Choroid plexus epithelial cell (primary cell): ENCODE measurements around the gene ARMH3.
A peak's percentile ranks its signal among the peaks of the same experiment; 100 is the strongest.

Experiments used
- DNase-seq: peaks from one replicate; pipeline ENCODE4 v3.0.0-alpha.2; 2010; ENCODE audit warnings: low read depth
- H3K4me3 ChIP-seq: 2 replicates; pipeline ENCODE4 v1.5.1; 2011; ENCODE audit warnings: low read depth, mild to moderate bottlenecking, control low read depth, low read length, moderate library complexity
- TF ChIP-seq, protein P1 (sequence below): conservative IDR thresholded peaks from 2 replicates; pipeline ENCODE4 v1.5.1; 2011; ENCODE audit warnings: low read depth, mild to moderate bottlenecking, control low read depth, inconsistent platforms, low read length, moderate library complexity

Gene ARMH3

DNA sequence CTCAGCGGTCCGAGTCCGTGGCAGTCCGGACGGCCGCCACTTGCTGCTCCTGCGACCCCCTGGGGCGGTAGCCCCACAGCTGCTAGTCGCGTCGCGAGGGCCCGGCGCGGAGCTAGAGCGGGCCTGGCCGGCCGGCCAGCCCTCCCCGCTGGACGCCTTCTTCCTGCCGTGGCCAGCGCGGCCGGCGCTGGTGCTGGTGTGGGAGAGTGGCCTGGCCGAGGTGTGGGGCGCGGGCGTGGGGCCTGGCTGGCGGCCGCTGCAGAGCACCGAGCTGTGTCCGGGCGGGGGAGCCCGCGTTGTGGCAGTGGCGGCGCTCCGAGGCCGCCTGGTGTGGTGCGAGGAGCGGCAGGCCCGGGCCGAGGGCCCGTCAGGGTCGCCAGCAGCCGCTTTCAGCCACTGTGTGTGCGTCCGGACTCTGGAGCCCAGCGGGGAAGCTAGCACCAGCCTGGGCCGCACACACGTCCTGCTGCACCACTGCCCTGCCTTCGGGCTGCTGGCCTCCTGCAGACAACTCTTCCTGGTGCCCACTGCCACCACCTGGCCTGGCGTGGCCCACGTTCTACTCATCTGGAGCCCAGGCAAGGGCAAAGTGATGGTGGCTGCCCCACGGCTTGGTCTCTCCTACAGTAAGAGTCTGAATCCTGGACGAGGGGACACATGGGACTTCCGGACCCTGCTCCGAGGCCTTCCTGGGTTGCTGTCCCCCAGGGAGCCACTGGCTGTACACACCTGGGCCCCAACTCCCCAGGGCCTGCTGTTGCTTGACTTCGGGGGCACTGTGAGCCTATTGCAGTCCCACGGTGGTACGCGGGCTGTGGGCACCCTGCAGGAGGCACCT lies 9.8 kb upstream of the ARMH3 start:
- TF ChIP-seq, protein P1, sequence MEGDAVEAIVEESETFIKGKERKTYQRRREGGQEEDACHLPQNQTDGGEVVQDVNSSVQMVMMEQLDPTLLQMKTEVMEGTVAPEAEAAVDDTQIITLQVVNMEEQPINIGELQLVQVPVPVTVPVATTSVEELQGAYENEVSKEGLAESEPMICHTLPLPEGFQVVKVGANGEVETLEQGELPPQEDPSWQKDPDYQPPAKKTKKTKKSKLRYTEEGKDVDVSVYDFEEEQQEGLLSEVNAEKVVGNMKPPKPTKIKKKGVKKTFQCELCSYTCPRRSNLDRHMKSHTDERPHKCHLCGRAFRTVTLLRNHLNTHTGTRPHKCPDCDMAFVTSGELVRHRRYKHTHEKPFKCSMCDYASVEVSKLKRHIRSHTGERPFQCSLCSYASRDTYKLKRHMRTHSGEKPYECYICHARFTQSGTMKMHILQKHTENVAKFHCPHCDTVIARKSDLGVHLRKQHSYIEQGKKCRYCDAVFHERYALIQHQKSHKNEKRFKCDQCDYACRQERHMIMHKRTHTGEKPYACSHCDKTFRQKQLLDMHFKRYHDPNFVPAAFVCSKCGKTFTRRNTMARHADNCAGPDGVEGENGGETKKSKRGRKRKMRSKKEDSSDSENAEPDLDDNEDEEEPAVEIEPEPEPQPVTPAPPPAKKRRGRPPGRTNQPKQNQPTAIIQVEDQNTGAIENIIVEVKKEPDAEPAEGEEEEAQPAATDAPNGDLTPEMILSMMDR = no peak
- H3K4me3 ChIP-seq = peak overlapping the region; percentile 75
- peak; percentile 28 for DNase-seq

DNA sequence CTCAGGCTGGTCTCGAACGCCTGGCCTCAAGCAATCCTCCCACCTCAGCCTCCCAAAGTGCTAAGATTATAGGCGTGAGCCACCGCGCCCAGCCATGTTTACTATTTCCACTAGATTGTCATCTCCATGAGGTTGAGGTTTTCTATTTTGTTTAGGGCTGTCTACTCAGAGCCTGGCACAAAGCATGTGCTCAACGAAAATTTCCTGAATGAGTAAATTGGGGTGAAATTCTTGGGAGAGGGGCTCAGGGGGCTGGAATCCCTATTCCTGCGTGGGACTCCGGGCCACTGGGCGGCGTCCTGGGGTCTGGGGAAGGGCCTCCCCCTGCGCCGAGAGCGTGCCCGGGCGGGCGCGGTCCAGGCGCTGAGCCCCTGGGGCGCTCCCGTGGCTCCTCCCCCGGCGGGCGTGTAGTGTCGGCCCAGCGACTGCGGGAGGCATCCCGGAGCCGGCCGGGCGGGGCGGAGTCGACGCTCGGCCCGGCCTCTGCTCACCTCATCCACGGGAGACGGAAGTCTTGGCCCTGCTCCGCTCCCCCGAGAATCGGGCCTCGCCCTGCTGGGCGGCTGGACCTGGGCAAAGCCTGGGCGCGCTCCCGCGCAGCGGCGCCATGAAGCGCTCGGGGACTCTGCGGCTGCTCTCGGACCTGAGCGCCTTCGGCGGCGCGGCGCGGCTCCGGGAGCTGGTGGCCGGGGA lies 9.0 kb upstream of the ARMH3 start, which contains the start of gene HPS6:
HPS6 (plus strand) TSS at position 482 of the 693 bp plus-strand sequence; CDS start at position 608, 126 bp downstream.
- peak within 1 kb of the TSS; percentile 75 for H3K4me3 ChIP-seq
- TF ChIP-seq, protein P1 = no peak
- DNase-seq = peak; percentile 91

DNA sequence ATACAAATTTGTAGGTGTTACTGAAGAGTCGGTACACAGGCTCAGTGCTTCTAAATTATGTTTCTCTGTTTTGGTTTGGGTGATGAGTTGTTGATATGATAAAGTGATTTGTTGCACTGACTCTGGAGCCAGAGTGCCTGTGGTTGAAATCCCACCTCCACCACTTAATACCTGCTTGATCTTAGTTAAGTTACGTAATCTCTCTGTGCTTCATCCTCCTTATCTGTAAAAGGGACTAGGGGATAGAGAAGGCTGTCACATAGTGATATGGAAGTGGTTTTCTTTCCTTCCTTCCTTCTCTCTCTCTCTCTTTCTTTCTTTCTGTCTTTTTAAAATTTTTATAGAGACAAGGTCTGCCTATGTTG lies 8.5 kb upstream of the ARMH3 start:
- no peak overlapping the region for H3K4me3 ChIP-seq
- TF ChIP-seq, protein P1 = no peak
- no peak for DNase-seq

DNA sequence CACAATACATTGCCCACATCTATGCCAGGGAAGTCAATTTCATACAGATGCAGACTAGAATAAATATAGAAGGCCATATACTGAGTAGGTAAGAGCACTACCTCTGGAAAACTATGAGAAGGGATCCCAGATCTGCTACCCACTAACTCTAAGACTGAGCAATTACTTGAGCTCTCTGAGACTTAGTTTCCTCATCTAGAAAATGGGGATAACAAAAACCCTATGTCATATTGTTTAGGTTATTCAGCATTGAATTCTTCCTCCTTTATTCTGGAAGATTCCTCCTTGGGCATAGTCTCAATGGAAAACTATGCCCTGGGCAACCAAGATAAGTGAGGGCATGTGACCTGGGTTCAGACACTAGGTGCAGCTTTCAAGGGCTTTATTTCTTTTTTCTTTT lies 4.0 kb upstream of the ARMH3 start:
- DNase-seq = no peak
- H3K4me3 ChIP-seq = no peak overlapping the region
- TF ChIP-seq, protein P1 = no peak

DNA sequence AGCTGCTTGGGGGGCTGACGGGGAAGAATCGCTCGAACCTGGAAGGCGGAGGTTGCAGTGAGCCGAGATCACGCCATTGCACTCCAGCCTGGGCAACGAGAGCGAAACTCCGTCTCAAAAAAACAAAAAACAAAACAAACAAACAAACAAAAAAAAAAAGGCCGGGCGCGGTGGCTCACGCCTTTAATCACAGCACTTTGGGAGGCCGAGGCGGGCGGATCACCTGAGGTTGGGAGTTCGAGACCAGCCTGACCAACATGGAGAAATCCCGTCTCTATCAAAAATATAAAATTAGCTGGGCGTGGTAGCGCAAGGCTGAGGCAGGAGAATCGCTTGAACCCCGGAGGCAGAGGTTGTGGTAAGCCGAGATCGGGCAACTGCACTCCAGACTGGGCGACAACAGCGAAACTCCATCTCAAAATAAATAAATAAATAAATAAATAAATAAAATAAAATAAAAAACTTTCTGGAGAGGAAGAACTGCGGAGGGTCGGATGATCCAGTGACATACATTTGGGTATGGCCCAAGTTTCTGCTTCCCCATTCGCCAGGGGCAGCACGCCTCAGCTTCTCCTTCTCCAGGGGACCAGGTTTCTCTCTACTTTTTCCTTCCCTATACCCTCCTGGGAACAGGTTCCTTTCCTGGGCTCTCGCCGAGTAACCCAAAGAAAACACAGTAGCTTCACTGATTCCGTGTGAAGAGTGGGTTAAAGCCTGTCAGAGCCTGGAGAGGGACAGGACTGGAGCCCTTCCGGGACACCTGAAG lies 909 bp downstream of the ARMH3 start:
- peak; percentile 41 for DNase-seq
- peak overlapping the region; percentile 95 for H3K4me3 ChIP-seq

DNA sequence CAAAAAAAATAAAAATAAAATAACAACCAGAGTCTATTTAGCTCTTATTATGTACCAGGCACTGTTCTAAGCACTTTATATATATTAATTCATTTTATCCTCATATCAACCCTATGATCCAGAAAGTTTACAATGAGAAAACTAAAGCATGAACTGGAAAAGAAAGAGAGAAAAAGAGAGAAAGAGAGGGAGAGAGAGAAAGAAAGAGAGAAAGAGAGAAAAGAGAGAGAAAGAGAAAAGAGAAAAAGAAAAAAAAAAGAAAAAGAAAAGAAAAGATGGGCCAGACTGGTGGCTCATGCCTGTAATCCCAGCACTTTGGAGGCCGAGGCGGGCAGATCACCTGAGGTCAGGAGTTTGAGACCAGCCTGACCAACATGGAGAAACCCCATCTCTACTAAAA lies 9.9 kb downstream of the ARMH3 start:
- DNase-seq = no peak
- no peak overlapping the region for H3K4me3 ChIP-seq

DNA sequence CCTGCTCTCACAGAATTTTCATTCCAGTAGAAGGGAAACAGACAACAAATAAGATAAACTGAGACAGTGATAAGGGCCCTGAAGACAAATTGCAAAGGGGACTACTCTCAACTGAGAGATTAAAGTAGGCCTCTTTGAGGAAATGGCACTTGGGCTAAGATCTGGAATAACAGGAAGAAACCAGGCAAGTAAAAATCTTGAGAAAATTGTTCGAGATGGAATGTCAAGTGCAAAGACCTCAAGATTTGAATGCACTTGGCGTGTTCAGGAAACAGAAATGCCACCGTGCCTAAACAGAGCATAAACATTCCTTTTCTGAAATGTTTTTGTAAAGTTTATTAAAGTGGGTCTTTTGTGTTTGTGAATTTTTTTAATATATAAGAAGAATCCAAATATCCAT lies 10.7 kb downstream of the ARMH3 start:
- no peak for DNase-seq
- TF ChIP-seq, protein P1 = no peak
- no peak overlapping the region for H3K4me3 ChIP-seq

More for the DNA sequence above, 9.9 kb downstream of the ARMH3 start:
- TF ChIP-seq, protein P1 = no peak
